Measurements from ENCODE around the gene OR51I1. TPM values are rescaled to one million over a fixed set of nuclear protein-coding genes. Genes with fewer than 3 reads are reported as not detected.

Gene OR51I1, protein sequence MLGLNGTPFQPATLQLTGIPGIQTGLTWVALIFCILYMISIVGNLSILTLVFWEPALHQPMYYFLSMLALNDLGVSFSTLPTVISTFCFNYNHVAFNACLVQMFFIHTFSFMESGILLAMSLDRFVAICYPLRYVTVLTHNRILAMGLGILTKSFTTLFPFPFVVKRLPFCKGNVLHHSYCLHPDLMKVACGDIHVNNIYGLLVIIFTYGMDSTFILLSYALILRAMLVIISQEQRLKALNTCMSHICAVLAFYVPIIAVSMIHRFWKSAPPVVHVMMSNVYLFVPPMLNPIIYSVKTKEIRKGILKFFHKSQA
- polyA plus RNA-seq: not detected in 3 replicates
- polyA plus RNA-seq (2011; ENCODE audit: low read depth): not detected
- polyA plus RNA-seq (2011; cell fraction: cytosol; rRNA removed): not detected in 2 replicates
- polyA plus RNA-seq (2011; cell fraction: nucleus; rRNA removed): not detected in 2 replicates
- polyA plus RNA-seq (2012; ENCODE audit: low replicate concordance): not detected in 2 replicates
- polyA minus RNA-seq: not detected in 3 replicates
- polyA minus RNA-seq (2011; cell fraction: cytosol; rRNA and poly(A)+ RNA removed): not detected
- 0.53 TPM in 1 of 2 replicates, not detected in the other for polyA minus RNA-seq (2011; cell fraction: nucleus; rRNA and poly(A)+ RNA removed)

DNA sequence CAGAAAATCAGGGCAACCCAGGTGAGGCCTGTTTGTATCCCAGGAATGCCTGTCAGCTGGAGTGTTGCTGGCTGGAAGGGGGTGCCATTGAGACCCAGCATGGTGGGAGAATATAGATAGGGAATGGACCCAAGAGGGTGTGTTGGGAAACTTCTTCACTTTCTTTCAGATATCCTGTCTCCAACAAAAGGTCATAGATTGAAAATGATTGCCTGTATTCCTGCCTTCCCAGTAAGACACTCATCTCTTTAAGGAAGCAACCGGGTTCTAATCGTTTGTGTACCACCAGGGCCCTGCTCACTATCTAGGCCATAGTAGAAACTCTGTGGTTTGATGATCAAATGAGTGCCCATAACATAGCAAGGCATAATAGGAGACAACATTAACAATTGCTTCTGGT is at the start of gene OR51I1:
Gene OR51I1 (minus strand): TSS at position 101 of the 400 bp plus-strand sequence. CDS start 0 bp downstream, at position 101.
- dilution Hi-C loops (cut with MboI; ENCODE audit: extremely low pct_ligation_motif_present, low sequenced_read_pairs): no loop called here
- H3K9me1 ChIP-seq (ENCODE audit: control insufficient read depth, extremely low read depth, insufficient read depth, low read length): no peaks in the 10 kb centered on the region
- no peak within 1 kb of the TSS for H3K4me2 ChIP-seq (ENCODE audit: control insufficient read depth, extremely low read depth, insufficient read depth, low read depth, low read length)
- no peaks in the 10 kb centered on the region for H3K9me3 ChIP-seq (ENCODE audit: control insufficient read depth, low read depth, low read length)
- H3K27me3 ChIP-seq (ENCODE audit: control insufficient read depth, extremely low read depth, insufficient read depth, low read length): no peaks in the 10 kb centered on the region
- H3K36me3 ChIP-seq (ENCODE audit: control insufficient read depth in 2 of 2, extremely low read depth in 1 of 2, insufficient read depth in 2 of 2, low read length in 2 of 2): no peaks in the 10 kb centered on the region
- H3K4me1 ChIP-seq (ENCODE audit: control insufficient read depth, extremely low read depth, insufficient read depth, low read length): no peaks in the 10 kb centered on the region
- no peaks in the 10 kb centered on the region for H3K79me2 ChIP-seq (ENCODE audit: control insufficient read depth, insufficient read depth, low read length)
- FAIRE-seq (no peak), DNase-seq (ENCODE audit: low read depth, low spot score) (no peak)
- H3K4me3 ChIP-seq (ENCODE audit: control insufficient read depth in 2 of 3, extremely low read depth in 1 of 3, insufficient read depth in 2 of 3, low read depth in 1 of 3, low read length in 3 of 3): no peak within 1 kb of the TSS
- no peaks in the 10 kb centered on the region for H4K20me1 ChIP-seq (ENCODE audit: control insufficient read depth, extremely low read depth, insufficient read depth, low read length)
- no peak for TF ChIP-seq EZH2 (IDR thresholded peaks at IDR 0.05; ENCODE audit: low read length)
- TF ChIP-seq, protein P1, sequence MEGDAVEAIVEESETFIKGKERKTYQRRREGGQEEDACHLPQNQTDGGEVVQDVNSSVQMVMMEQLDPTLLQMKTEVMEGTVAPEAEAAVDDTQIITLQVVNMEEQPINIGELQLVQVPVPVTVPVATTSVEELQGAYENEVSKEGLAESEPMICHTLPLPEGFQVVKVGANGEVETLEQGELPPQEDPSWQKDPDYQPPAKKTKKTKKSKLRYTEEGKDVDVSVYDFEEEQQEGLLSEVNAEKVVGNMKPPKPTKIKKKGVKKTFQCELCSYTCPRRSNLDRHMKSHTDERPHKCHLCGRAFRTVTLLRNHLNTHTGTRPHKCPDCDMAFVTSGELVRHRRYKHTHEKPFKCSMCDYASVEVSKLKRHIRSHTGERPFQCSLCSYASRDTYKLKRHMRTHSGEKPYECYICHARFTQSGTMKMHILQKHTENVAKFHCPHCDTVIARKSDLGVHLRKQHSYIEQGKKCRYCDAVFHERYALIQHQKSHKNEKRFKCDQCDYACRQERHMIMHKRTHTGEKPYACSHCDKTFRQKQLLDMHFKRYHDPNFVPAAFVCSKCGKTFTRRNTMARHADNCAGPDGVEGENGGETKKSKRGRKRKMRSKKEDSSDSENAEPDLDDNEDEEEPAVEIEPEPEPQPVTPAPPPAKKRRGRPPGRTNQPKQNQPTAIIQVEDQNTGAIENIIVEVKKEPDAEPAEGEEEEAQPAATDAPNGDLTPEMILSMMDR (optimal IDR thresholded peaks at IDR 0.05 in 1 of 3, IDR thresholded peaks at IDR 0.05 in 1 of 3, conservative IDR thresholded peaks at IDR 0.05 in 1 of 3; ENCODE audit: extremely low read depth in 1 of 3, insufficient read depth in 2 of 3, low read length in 3 of 3): no peak
- H3K27ac ChIP-seq (ENCODE audit: control insufficient read depth, insufficient read depth, low read length): no peak within 1 kb of the TSS
- H2AFZ ChIP-seq (ENCODE audit: control insufficient read depth, low read length): no peak within 1 kb of the TSS
- H3K9ac ChIP-seq (ENCODE audit: control insufficient read depth, extremely low read depth, insufficient read depth, low read length): no peak within 1 kb of the TSS

DNA sequence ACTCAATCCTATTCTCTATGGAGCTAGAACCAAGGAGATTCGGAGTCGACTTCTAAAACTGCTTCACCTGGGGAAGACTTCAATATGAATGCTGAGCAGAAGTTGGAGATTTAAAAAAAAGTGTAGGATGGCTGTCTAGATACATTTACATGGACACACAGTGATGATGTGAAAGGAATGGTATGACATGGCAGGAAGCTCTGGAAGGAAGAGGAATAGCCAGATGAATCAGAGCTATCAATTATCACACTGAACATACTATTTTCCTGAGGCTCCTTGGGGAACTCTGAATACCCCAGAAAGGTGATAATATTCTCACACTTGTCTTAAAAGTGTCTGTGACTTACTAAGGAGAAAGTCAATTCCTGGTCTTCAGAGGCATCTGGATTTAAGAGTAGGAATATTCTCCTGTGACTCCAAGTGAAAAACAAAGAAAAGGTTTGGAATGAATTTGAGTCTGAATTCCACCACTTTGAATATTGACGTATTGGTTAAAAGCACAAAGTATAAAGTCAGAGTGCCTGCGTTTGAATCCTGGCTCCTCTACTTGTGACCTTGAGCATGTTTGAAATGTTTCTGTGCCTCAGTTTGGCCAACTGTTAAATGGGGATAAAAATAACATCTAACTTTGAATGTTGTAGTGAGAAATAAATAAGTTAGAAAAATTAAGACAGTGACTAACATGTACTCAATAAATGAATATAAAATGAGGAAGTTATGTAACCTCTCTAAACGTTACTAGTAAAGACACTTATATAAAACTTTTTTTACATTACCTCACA is 48.5 kb upstream of the OR51I1 start:
- Histone ChIP-seq H3K9me3 (ENCODE audit: control insufficient read depth, low read depth, low read length) (no peaks in the 10 kb centered on the region), H3K36me3 (ENCODE audit: control insufficient read depth in 2 of 2, extremely low read depth in 1 of 2, insufficient read depth in 2 of 2, low read length in 2 of 2) (no peaks in the 10 kb centered on the region), H3K9ac (ENCODE audit: control insufficient read depth, extremely low read depth, insufficient read depth, low read length) (no peak overlapping the region), H3K4me3 (ENCODE audit: control insufficient read depth in 2 of 3, extremely low read depth in 1 of 3, insufficient read depth in 2 of 3, low read depth in 1 of 3, low read length in 3 of 3) (no peak overlapping the region), H3K27me3 (ENCODE audit: control insufficient read depth, extremely low read depth, insufficient read depth, low read length) (no peaks in the 10 kb centered on the region), H2AFZ (ENCODE audit: control insufficient read depth, low read length) (no peak overlapping the region), H3K9me1 (ENCODE audit: control insufficient read depth, extremely low read depth, insufficient read depth, low read length) (no peaks in the 10 kb centered on the region), H4K20me1 (ENCODE audit: control insufficient read depth, extremely low read depth, insufficient read depth, low read length) (no peaks in the 10 kb centered on the region), H3K4me1 (ENCODE audit: control insufficient read depth, extremely low read depth, insufficient read depth, low read length) (no peaks in the 10 kb centered on the region), H3K4me2 (ENCODE audit: control insufficient read depth, extremely low read depth, insufficient read depth, low read depth, low read length) (no peak overlapping the region), H3K79me2 (ENCODE audit: control insufficient read depth, insufficient read depth, low read length) (no peaks in the 10 kb centered on the region), H3K27ac (ENCODE audit: control insufficient read depth, insufficient read depth, low read length) (no peak overlapping the region)
- TF ChIP-seq EZH2 (IDR thresholded peaks at IDR 0.05; ENCODE audit: low read length): no peak
- TF ChIP-seq, protein P1 (optimal IDR thresholded peaks at IDR 0.05 in 1 of 3, IDR thresholded peaks at IDR 0.05 in 1 of 3, conservative IDR thresholded peaks at IDR 0.05 in 1 of 3; ENCODE audit: extremely low read depth in 1 of 3, insufficient read depth in 2 of 3, low read length in 3 of 3): no peak
- DNase-seq (ENCODE audit: low read depth, low spot score): no peak
- dilution Hi-C loops (cut with MboI; ENCODE audit: extremely low pct_ligation_motif_present, low sequenced_read_pairs): no loop called here
- no peak for FAIRE-seq

Data from keratinocyte (primary cell).